Activated gamma-delta T cell treated with Interleukin-2 at 50 U/mL for 16 hours (primary cell): Measurements from ENCODE around the gene NME7.

ENCODE experiments used
- DNase-seq: peaks from one replicate; pipeline ENCODE4 v3.0.0-alpha.2; 2020

The NME7 gene

DNA sequence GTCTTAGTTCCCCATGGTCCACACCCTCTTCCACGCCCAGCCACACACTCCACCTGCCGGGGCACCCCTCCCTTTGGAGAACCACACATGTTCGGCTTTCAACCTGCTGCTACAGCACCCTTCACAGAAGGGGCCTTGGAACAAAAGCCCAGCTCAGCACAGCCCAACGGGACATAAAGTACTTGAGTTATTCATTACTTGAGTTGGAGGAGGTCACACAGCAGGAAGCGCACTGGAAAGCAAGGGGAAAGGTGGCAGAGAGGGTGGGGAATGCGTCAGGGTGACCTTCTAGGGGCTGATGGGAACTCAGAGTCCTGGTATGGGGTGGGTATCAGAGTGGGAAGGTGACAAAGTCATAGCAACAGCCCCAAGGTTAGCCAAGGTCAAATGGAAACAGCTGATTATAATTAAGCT is 264.1 kb downstream of the NME7 start:
- no peak for DNase-seq

DNA sequence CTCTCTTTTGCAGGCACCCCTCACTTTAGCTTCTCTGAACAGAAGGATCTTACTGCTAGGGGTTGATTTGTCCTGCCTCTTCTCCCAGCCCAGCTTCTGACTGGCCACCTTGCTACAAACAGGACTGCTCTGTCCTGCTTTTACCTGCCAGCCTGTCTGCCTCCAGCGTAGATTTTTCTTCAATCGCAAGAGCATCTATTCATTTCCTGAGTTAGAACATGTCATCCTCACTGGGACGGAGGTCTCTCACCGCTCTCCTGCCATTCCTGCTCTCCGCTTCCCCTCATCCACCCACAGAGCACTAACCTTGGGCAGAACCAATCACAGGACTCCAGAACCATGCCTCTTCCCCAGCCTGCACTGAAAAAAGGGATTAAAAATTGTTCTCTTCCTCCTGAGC is 264.6 kb downstream of the NME7 start:
- no peak for DNase-seq

DNA sequence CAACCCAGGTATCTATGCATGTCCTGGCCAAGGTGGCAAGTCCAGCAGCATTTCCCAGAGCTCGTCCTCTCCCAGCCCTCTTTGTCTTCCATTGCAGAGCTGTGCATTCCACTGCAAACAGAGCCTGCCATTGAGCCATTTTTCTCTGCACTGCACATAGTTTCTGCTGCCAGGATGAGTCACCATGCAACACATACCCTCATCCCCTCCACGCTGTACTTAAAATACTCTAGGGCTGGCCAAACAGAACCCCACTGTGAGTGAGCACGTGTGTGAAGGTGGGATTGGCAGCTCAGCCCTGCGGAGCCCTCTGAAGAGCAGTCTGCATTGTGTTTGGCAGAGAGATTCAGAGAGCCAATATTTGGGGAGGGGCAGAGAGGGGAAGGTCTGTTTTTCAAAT is 265.0 kb downstream of the NME7 start:
- DNase-seq = no peak

DNA sequence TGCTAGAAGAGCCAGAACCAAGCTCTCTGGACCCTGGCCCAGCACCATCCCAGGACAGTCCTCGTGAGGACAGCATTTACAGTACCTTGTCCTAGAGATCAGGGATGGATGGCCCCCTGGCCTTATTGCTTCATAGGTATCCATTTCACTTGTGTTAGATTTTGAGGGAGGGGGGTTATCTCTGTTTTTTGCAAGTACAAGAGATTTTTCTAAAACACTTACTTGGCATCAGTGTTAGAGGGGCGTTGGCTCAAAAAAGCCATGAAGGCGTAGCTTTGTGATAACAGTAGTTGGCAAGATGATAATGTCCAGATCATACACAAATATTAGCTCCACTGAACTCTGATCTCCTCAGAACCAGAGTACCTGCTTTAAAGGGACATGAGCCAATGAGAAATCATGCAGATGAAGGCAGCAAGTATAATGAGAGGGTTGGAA is 266.9 kb downstream of the NME7 start:
- DNase-seq = no peak

DNA sequence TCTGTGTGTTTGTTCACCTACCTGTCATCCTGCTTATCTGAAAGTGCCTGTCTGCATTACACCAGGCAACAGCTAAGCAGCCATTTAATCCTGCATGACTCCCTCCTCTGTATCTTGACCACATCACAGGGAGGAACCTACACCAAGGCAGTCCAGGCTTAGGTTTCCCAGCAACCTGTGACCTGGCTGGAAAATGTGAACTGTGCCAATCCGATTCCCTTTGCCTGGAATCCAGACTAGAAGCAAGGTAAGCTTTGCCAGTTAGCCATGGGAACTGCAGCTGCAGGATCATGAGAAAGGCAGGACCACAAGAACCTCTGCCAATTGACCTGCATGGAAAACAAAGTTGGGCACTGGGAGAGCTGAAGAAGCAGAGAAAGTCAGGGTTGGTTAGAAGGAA is 267.4 kb downstream of the NME7 start:
- DNase-seq = no peak

DNA sequence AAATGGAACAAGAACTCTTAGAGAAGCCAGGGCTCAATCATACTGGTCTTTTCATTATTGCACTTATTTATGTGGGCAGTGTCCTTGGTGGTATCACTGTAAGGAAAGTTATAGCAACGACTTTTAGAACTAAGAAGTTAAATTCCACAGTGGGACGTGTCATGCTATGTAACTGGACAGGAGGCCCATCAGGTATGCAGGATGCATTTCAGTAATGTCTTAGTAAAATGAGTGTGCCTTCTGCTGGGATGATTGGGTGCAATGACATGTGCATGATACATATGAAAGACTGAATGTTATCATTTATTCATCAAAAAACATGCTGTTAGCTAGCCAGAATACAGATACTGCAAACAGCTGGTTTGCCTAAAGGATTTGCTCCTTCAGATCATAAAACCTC is 268.0 kb downstream of the NME7 start:
- DNase-seq = no peak

DNA sequence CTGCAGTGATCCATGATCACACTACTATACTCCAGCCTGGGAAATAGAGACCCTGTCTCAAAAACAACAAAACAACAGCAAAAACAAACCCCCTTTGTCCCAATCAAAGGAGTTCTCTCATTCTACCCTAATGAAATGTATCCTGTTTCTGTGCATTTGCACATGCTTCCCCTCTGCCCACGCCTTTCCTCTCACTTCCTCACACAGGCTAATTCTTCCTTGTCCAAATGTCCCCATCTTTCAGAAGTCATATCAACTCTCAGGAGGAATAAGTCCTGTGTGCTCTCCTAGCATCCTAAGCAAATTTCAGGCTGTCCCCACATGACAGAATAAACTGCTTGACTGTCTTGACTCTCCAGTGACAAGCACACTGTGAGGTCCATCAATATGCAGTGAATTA is 269.2 kb downstream of the NME7 start:
- no peak for DNase-seq

DNA sequence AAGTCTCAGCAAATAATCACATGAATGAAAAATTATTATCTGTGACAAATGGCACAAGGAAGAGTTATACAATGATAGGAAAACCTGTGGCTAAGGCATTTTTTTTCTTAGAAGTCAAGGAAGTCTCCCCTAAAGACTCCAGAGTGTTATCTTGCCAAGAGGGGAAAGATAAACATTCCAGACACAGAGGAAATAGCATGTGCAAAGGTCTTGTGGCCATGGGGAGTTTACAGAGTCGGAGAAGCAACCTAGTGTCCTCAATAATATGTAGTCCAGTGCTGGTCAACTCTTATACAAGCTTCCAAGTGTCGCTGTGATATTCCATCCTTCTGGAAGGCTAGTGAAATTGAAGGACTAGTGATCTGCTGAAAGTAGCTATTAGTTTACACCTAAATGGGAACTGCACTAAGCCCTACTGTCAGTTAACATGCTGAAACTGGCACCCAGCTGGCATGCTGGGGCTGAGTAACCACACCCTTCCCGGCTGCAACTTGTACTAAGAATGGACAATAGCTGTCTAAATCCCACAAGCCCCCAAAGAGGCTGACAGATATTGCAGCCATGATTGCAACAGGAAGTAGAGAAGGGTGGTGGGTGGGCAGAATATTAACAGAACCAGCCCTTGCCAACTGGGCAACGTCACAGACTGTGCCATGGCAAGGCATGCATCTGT is 272.6 kb downstream of the NME7 start:
- no peak for DNase-seq

DNA sequence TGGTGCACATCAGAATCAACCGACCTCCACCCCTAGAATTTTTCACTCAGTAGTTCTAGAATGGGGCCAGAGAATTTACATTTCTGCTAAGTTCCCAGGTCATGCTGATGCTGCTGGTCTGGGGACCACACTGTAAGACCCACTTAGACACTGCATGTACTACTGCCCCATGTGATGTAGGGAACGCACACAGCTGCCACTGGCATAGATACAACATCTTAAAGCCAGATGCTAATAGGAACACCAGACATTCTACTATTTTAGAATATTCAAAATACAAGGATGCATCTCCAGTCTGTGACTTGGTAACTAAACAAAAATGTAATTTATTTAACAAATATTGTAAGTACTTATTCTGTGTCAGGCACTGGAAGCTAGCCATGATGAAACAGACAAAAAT is 275.2 kb downstream of the NME7 start:
- no peak for DNase-seq

DNA sequence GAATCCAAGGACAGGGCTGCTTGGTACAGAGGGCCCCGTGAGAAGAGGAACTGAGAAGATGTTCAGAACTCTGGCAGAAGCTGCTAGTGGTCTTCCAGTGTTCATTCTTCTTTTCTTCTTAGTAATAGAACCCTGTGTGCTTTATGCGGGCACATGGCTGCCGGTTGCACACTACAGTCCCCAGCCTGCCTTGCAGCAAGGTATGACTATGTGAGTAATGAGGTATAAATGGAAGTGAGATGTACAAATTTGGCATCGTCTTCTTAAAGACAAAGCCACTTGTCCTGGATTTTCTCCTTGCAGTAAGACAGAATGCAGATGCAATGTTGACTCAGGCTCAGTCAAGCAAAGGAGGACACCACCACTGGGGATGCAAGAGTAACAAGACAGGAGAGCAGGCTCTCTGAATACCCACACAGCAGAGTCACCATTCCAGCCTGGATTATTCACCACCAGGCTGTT is 276.1 kb downstream of the NME7 start:
- DNase-seq = no peak

DNA sequence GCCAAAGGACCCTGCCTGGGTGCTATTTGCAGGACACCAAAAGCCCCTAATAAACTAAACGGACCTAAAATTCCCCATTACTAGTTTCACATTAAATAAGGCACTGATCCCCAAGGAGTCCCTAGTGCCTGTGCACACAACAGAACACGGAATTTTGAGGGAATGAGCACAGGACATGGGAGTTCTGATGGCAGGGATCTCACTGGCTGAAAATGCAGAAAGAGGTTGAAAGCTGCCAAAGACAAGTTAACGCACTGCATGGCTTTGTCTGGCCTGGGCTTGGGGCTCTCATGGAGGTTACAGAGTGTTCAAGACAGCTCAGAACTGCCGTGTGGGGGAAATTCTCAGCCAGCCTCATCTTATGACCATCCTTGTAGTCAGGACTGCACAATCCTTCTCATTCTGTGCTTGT is 276.7 kb downstream of the NME7 start:
- no peak for DNase-seq

DNA sequence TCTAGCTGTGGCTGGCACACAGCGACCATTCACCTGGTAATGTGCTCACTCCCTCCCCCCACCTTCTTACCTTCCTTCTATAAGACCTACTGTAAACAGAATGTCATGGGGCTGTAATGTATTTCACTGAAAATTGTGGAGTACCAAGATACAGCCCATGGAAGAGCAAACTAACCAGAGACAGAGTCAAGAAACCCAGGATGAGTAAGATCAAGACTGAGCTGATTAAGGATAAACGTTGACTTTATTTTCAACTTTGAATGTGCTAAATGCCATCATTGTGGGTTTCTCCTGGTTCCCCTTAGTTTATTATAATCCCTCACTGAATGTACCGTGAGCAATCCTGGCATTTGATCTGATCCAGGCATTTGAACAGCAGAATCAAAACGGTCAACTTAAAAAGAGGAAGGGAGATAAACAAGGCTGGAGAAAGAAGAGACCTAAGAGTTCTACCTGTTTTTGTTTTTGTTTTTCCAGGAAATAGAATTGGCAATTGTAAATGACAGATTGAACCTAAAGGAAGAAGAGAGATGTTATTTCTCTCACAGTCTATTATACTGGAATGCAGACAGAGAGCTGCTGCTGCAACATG is 277.2 kb downstream of the NME7 start:
- no peak for DNase-seq

DNA sequence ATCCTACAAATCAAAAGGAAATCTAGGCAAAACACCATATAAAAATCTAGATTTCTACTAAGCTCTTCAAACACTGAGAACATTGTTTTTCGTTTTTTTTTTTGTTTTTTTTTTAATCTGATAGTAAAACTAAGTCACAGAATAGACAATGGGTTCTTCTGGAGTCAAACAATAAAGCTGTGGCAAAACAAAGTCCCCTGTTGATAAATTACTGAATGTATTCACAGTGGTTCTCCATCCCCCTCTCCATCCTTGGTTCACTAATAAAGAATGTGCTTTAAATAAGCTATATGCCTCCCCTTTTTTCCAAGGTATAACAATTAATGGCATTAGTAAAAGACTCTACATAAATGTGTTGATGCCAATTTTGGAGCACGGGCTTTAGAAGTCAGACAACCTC is 277.8 kb downstream of the NME7 start:
- DNase-seq = no peak

DNA sequence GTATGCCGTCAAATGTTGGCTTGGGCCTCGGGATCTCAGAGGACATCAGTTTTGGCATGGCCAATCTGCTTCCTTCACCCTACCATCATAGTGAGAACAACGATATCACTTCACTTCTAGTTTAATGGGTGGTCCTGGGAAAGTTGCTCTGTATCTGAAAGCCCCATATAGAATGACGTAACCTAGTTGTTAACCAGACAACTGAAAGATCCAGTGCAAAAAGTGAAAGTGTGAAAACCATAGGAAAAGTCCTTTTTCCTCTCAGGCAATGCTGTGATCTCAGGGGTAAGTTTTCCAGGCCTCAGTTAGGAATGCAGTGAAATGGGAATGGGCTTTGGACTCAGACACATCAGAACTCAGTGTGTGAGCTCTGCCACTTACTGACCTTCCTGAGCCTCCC is 279.7 kb downstream of the NME7 start:
- DNase-seq = no peak

DNA sequence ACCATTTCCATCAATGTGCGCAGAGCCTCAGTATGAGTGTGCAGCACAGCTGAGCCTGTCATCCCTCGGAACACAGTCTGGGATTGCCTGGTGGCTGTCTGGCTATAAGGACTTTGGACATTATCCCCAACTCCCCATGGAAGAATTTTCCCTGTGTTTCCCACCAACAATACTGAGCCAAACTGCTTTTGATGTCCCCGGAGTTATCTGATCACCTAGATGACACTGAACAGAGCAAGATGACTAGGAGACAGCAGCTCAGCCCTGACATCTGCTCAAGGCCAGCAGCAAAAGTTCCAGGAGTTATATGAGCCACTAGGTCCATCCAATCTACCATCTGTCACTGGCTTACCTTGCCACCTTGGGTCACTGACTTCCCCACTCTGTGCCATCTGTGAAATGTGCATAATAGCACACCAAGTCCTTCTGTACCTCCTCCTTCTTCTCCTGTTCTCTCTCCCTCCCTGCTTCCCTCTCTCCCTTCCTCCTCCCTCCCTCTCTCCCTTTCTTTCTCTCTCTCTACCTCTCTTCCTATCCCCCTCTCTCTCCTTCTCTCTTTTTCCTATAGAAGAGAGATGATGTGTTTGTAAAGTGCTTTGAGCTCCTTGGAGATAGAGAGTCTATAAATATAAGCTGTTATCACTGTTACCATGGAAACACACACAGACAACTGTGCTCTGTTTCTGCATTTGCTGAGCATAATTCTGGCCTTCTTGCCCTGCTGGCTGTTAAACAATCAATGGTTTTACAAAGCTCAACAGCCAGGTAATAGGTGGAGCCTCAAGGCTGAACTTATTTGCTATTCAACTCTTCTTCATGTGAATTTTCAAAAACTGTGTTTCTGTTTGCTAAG is 280.8 kb downstream of the NME7 start:
- DNase-seq = no peak

DNA sequence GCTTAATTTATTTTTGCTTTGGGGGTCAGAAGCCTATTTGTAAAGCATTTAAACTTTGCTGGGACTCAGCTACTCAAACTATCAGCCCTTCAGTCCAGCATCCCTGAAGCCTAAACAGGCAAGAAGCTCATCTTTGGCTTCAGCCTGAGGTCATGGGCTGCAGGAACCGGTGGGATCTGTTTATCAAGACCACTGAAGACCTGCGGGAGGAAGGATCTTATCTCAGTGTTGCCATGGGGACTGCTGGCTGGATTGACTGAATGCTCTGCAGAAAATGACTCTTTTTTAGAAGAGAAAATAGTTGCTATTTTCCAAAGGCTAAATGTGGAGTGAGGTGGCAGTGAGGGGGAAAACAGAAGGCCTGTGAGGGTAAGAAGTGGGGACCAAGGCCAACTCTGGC is 281.7 kb downstream of the NME7 start:
- DNase-seq = no peak
